GM19438 (cell line): ENCODE results near the gene SLC24A3.

Experiments used
- ATAC-seq: cut with Tn5 transposase; IDR thresholded peaks from one replicate; pipeline ENCODE4 v1.9.1; 2021; ENCODE audit warnings: low read depth; ENCODE audit not compliant: unreplicated experiment

SLC24A3 gene

DNA sequence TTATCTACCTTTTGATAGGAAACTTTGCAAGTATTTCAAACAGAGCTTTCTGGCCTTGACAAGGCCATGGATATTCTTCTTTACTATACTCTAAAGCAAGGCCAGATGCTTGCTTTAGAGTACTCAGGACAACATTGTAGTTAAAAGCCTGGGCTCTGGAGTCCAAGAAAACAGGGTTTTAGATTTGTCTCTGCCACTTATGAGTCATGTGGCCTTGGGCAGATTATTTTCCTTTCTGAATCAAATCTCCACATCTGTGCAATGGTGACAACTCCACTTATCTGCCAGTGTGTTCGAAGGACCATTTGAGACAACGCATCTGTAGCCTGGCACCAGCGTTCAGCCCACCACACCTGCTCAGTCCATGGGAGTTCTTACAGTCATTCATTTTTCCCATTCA, 279.7 kb downstream of the SLC24A3 start:
- no peak for ATAC-seq

DNA sequence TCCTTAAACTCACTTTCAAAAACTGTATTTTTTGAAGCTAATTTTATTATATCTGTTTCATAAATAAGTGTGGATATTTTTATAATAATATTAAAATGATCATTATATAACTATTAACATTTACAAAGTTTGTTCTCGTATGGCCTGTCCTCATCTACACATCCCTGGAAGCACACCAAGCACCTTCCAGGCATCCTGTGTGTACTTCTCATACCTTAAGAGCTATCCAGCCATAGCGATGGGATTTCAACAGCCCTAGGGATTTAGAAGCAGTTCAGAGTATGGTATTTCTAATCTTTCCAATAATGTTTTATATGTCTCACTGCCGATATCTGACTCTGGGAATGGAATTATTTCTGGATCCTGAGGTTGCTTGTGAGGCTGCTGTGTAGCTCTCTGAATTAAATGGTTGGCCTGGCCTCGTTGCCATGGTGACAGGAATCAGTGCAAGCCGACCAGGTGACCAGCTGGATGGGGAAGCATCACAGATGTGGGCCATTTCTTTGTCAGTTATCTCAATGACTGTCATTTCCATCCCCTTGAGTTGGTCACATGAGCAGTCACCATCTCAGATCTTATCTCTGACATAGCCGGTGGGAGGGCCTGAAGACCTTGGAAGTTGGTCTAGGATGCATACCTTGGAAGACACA, 280.4 kb downstream of the SLC24A3 start:
- ATAC-seq: no peak

DNA sequence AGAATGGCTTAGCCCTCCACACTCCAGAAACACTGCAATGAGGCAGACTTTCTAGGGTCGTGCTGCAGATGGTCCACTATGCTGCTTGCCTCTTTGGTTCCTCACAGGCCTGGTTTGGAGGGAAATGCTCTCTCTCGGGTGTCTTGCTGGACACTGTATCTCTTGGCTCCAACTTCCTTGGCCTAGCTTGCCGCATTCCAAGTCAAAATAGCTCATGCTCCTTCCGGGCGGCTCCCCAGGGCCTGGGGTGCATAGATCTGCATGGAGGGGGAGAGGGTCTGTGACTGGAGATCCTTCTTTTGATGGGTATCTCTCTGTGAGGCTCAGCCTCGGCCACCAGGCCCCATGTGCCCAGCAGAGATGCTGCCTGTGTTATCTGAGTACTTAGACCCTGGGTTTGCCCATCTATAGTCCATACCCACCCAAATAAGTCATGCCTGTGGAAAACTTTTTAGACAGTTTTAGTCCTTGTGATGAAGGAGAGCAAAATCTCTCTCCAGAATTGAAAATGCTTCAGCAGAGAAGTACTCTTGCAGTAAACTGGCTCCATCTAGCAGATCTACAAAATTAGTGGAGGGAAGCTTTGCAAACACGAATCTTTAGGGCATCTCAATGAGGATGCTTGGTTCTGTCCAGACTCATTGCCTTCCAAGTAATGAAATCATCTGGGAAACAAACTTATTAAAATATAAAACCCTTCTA, 281.5 kb downstream of the SLC24A3 start:
- ATAC-seq: no peak

DNA sequence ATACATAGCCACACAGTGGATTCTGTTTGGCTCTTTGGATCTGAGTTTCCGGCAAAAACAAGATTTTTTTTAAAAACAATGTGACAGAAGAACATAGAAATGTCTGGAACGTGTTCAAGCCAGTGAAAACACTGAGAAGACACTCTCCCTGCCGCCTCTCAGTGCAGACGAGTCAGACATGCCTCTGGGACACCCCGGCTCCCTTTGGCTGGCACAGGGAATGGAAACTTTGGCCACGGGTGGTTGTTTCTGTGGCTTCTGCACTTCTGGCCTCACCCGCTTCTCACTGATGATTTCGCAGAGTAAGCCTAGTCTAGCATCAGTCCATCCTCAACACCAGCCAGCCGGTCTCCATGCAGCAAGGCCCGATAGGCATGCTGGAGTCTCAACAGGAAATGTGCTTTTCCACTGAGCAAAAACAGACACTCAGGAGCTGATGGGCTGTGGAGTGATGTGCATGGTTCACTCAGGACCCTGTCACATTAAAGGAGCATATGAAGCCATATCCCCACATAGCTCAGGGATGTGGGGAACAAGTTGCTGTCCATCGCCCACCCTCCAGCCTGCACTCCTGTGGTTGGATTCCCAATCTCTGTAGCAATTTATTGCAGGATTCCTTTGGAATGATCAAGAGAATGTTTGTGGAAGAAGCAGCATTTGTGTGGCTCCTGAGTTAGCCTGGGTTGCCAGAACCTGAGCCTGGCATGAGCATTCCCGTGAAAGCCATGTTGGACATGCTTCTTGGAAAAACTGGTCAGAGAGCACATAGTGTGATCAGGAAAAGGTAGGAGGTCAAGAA, 283.7 kb downstream of the SLC24A3 start:
- no peak for ATAC-seq

DNA sequence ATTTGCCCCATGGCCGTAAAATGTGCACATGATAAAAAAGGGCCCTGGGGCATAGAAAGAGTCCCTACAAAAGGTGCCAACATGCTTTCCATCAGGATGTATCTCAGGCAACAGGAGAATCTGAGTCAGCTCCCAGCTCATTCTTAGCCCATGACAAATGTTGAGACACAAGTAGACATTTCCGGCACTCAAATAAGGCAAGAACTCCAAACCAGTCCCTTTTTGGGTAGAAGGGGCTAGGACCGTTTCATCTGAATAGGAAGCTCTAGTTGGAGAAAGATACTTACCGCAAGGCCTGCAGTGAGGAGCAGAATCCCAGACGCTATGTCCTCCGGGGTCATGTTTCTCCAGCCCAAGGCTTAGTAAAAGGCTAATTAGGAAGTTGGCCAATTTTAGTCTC, 284.6 kb downstream of the SLC24A3 start:
- ATAC-seq: no peak

DNA sequence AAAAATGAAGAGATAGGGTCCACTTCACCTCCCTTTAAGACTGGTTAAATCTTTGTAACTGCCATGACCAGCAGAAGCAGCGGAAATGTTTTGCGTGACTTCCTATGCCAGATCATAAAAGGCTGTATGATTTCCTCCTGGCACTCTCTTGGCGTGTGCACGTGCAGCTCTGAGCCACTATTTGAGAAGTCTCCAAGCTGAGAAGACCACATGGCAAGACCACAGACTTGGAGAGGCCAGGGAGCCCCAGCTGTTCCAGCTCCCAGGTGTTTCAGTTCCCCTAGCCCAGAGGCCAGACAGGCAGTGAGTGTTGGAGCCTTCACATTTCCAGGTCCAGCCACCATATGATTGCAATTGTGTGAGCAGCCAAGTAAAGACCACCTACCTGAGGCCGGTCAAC, 286.3 kb downstream of the SLC24A3 start:
- no peak for ATAC-seq

DNA sequence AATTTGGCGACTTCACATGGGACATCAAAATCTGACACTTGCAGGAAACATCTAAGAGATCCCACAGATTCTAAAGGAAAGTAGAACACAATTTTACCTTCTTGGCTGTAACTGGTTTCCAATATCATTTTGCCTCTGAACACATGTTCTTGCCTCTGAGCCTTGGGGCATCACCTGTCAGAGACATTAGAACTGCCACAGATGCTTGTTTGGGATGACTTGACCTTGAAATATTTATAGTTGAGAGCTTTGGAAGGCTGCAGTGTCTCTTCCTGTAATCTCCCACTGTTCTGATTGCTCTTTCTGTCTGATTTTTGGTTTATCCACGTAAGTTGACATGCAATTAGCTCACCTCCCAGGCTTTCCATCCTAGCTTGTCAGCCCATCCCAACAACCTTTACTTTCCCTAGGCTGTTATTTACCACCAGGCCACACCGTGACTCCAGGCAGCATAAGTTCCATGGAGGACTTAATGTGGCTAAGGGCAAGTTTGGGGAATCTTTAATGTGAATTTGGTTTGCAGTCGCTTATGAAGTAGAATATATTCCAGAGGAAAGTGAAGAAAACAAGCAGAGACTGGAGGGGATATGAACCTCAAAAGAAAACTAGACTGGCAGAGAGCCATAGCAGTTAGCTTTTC, 289.2 kb downstream of the SLC24A3 start:
- ATAC-seq: no peak

DNA sequence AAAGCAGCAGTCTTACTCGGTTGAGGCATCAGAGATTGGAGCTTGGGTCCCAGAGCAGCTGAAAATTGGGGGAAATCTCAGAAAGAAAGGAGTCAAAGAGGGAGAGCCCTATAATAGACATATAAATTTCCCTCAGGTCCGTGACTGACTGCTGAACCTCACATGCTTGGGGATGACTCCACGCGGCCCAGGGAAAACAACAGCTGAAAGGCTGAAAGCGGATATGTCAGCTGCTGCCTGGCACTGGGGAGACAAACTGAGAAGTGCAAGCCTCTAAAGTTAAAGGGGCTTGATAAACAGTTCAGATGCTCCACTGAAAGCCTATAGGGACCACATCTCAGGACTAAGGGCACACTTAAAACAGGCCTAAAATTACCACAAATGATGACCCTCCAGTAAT, 289.7 kb downstream of the SLC24A3 start:
- no peak for ATAC-seq

DNA sequence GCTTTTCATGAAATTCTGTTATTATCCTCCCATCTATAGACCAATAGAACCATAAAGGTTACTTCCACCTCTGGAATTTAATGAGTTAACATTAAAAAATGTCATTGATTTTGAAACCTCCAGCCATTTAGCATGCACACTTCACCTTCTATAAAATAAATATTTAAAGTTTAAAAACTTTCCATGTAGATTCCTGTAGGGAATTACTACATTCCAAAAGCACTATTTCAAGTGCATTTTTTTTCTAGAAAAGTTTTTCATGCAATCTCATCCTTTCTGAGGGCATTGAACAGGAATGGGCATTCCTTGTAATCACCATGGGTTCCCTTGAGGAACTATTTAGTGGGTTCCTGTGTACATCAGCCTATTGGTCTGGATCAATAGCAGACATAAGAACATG, 291.8 kb downstream of the SLC24A3 start:
- ATAC-seq: no peak

DNA sequence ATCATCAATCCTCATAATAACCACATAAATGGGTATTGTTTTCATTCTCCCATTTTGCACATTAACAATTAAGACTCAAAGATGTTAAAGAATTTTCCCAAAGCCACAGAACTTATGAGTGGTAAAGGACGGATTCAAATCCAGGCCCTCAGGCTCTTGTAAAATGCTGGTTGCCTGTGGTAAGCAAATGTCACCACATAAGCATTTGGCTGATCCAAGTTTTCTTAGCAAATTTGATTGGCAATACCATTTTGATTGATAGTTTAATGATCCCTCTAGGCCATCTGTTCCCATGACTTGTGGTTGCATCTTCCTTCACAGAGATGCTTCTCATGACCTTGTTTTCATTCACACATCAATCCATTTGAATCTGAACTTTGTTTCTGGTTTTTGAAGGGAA, 293.6 kb downstream of the SLC24A3 start:
- no peak for ATAC-seq

DNA sequence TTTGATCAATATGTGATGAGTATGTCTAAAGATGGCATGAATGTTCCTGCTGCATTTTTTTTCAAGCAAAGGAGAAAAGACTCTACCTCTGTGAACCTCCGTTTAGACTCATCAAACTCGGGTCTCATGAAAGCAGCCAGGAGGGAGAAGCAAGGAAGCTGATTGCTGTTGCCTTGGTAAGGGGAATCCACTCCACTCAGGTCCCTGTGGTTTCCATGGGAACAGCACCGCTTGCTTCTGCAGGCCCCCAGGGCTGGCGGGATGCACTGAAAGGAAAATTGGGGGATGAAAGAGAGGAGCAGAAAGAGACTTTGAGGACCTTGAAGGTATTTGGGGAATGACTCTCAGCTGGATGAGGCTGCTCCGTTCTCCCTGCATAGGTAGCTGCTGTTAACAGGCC, 296.0 kb downstream of the SLC24A3 start:
- ATAC-seq: no peak

DNA sequence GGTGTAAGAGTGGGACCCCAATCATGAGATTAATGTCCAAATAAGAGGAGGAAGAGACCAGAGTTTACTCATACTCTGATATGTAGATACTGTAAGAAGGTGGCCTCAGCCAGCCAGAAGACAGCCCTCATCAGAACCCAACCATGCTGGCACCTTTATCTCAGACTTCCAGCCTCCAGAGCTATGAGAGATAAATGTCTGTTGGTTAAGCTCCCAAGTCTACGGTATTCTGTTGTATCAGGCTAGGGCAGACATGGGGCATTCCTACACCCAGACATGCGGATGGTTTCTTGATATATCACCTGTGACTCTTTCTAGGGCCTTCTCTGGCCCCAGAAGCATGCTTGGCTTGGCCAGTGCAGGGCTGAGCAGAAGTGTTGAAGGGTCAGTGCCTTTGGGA, 298.2 kb downstream of the SLC24A3 start:
- ATAC-seq: no peak

DNA sequence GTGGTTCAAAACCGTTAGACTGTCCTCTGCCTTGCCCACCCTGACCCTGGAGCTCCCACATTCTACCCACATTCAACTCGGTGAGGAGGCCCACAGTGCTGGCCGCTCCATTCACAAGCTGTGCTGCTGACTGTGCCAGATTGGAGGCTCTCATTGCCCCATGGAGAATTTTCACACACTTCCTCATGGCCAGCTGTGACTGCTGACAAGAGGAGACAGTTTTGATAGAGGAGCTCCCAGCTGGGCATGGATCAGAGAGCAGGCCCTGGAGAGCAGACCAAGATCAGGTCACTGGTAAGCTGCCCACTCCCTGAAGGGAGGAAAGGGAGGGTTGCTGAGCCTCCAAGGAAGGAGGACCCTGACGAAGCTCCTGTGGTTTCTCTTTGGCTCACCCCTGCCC, 299.5 kb downstream of the SLC24A3 start:
- ATAC-seq: no peak

DNA sequence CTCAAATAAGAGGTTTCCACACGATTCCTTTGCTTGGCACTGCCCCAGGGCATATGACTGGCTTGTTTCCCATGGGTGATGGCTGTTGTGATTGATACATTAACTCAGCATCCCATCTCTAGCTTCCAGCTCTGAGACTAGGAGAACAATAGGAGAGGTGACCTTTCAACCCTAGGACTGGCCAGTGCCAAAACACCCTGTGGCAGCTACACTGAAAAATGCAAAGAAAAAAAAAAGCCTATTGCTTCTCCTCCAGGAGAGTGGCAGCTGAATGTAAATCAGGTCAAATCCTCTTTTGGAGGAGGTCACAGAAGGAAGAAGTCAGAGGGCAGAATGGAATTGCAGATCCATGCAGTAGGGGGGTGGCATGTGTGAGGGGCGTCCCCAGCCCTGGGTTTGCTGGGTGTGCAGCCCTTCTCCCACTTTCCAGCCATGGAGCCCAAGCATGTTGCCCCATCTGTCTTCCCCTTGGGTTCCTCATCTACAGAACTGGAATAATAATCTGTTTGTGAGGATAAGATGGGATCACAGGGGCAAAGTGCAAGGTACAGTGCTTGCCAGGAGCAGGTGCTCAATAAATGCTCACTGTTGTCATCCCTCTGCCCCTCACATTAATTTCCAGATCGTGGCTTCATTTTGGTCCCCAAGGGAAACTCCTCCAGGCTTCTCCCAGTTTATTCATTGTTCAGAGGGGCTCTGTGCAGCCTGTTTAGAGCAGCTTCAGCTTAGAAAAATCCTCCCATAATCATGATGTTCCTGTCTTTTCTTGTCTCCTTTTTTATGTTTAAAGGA, 300.6 kb downstream of the SLC24A3 start:
- ATAC-seq: no peak

DNA sequence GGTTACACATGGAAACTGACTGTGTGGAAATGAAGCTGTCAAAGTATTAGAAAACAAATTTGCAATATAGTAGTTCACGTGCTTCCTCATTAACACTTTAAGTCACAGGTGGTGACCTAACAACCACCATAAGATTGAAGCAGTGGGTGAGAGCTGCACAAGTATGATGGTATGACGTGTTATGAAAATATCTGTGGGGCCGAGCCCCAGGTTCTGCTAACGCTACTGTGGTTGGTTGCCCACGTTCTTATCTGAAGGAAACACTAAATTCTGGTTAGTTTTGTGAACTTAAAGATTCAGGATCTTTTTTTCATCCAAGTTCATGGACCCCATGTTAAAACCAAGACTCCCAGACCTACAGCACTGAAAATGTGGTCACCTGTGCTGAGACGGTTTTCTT, 302.6 kb downstream of the SLC24A3 start:
- ATAC-seq: no peak

DNA sequence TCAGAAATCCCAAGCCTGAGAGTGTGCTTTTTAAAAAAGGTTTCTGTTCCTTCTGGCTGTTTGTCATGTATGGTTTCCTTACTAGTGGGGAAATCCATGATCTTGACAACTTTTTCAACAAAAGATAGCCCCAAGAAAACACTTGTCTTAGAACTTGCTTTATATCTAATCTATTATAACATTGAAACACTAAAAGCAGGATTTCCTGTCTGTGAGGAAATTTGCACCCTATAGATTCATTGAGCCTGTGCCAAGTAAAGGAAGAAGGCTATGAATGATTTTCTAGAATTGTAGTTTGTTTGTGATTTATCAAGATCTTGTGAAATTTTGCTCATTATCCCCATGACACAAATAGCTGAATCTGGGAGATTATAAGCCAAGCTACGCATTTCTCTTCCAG, 307.0 kb downstream of the SLC24A3 start:
- no peak for ATAC-seq

DNA sequence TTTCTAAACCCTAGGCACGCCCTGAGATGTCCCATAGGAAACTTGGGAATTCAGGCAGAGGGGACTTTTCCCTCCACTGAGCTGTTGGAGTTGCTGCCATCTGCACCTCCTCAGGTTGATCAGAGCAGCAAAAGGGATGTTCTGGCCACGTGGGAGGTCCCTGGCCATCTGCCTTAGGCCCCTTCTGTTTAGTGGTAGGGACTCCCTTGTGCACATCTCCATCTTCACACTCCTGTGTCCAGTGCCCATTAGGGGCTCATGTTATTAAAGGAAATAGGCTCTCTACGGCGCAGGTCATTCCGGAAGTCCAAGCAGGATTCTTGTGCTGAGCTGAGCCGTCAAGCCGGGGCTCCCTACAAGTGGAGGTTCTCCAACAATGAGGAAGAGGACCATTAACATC, 307.8 kb downstream of the SLC24A3 start:
- ATAC-seq: no peak

DNA sequence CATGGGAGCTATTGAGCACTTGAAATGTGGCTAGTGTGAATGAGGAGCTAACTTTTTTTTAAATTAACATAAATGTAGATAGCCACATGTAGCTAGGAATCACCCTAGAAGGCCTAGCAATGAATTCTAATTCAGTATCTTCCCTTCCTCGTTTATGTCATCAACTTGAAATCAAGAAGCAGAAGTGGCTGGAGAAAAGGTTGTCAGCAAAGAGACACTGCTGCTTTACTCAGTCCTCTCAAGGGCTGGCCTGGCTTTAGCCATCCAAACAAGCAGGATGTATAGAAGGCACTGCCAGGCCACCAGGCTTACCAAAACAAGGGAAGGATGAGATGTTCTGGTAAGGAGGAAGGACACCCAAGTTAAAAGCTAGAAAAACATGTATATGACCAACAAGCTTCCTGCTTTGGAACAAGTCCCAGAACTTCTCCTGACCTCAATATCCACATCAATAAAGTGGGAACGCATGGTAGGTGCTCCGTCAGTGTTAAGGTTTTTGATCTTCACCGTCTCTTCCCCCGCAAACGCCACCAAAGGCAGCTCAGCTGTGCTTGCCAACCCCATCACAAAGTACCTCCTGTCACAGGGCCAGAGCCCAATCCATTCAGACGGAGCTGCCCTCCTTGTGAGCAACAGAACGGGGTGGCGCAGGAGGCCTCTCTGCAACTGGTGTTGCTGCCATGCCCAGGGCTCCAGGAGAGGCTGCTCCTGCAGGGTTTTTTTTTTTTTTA, 309.8 kb downstream of the SLC24A3 start:
- no peak for ATAC-seq

DNA sequence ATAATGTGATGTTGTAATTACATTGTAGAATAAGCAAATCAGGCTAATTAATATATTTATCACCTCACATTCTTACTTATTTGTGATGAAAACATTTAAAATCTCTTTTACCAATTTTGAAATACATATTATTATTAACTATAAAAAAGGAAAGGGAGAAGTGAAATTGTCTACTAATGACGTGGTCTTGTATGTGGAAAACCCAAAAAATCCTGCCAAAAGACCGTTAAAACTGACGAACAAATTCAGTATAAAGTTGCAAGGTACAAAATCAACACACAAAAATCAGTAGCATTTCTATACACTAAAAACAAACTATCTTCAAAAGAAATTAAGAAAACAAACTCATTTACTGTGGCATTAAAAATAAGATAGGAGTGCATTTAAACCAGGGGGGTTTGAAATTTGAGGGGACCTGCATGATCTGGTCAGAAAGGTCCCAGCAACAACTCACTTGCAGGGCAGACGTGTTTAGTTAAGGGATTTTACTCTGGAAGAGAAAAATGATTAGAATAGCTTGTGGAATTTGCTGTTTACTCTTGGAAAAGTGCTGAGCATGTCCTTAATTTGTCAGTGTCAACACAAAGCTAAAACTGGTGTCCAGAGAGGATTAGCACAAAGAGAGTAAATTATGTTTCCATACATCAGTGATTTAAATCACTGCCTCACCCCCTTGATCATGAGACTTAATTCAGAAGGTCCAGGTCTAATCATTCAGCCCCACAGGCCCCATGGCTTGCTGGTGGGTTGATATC, 310.6 kb downstream of the SLC24A3 start:
- ATAC-seq: no peak
